HCT116 (cell line): Measurements from ENCODE around the gene C5orf22. TPM values are rescaled to one million over a fixed set of nuclear protein-coding genes. Genes with fewer than 3 reads are reported as not detected.

Experiments used
- ATAC-seq: fragments of 200-7000 bp; cut with Tn5 transposase; 2 replicates; pipeline ENCODE4 v1.9.1; 2020; ENCODE audit warnings: mild to moderate bottlenecking, moderate library complexity
- BruUV-seq: library from RNA; stranded (reverse); fragments of 400-500 nt; replicated peaks from 2 replicates; lab custom pipeline; 2021; lab: Mats Ljungman, UMichigan
- CTCF ChIA-PET: fragments of 300-600 bp; sonication (Branson Sonifier 250); formaldehyde crosslinking; loops from one replicate; lab custom pipeline; 2021; ENCODE audit warnings: antibody characterized with exemption; lab: Charles Lee
- POLR2A ChIA-PET: fragments of 300-600, 350-600 bp; sonication (Branson Sonifier 250); formaldehyde crosslinking; loops from one replicate; lab custom pipeline; 2021; ENCODE audit warnings: antibody characterized with exemption; lab: Charles Lee
- RAD21 ChIA-PET, 2 experiments: fragments of 300-600 bp; sonication (Branson Sonifier 250); formaldehyde crosslinking; loops; one replicate each; lab custom pipeline; 2023; ENCODE audit warnings: low total read pairs in 2 of 2; ENCODE audit not compliant: uncharacterized antibody in 2 of 2, unreplicated experiment in 2 of 2, low non-redundant PET in 1 of 2; lab: Charles Lee
- DNase-seq: peaks from one replicate; pipeline ENCODE4 v3.0.0-alpha.2; 2010; ENCODE audit warnings: low read depth, low spot score
- H2AFZ ChIP-seq: fragments of 200-600 bp; shearing (Covaris generic), sonication (generic); 2 replicates; pipeline ENCODE4 v1.6.1; 2017; ENCODE audit warnings: low read depth, mixed run types, mixed read lengths, antibody characterized with exemption, low read length; ENCODE audit not compliant: poor library complexity, severe bottlenecking
- H3K27ac ChIP-seq: 2 replicates; pipeline ENCODE4 v1.5.1; 2012; ENCODE audit warnings: low read depth, low read length
- H3K27me3 ChIP-seq: fragments of 200-600 bp; sonication (generic); 2 replicates; pipeline ENCODE4 v1.6.1; 2016; ENCODE audit warnings: mixed run types, low read length, mixed read lengths; ENCODE audit not compliant: insufficient read depth
- H3K36me3 ChIP-seq, 2 experiments: fragments of 200-500 bp in 1 of 2; fragments of 200-600 bp in 1 of 2; sonication (Bioruptor generic) in 1 of 2; sonication (generic) in 1 of 2; 2 replicates each; pipeline versions ENCODE4 v1.5.1 to v1.6.1; 2014 to 2016; ENCODE audit warnings: low read length in 2 of 2, inconsistent platforms in 1 of 2, mixed read lengths in 1 of 2, mixed run types in 1 of 2; ENCODE audit not compliant: insufficient read depth in 2 of 2, control insufficient read depth in 1 of 2
- H3K4me1 ChIP-seq, 2 experiments: fragments of 200-600 bp in 1 of 2; sonication (generic) in 1 of 2; 2 replicates each; pipeline versions ENCODE4 v1.5.1 to v1.6.1; 2012 to 2017; ENCODE audit warnings: low read length in 2 of 2, inconsistent platforms in 1 of 2, mild to moderate bottlenecking in 1 of 2, mixed read lengths in 1 of 2, mixed run types in 1 of 2, moderate library complexity in 1 of 2; ENCODE audit not compliant: insufficient read depth in 2 of 2, control insufficient read depth in 1 of 2
- H3K4me2 ChIP-seq: fragments of 200-600 bp; sonication (generic); 2 replicates; pipeline ENCODE4 v1.6.1; 2017; ENCODE audit warnings: mixed run types, low read length, mixed read lengths
- H3K4me3 ChIP-seq, 2 experiments: fragments of 200-600 bp in 1 of 2; sonication (generic) in 1 of 2; replicated peaks in 1 of 2; 2 replicates each; pipeline ENCODE4 v1.5.1; 2011 to 2016; ENCODE audit warnings: low read length in 2 of 2, control low read depth in 1 of 2, low read depth in 1 of 2, mild to moderate bottlenecking in 1 of 2, mixed read lengths in 1 of 2, mixed run types in 1 of 2
- H3K79me2 ChIP-seq: fragments of 200-600 bp; sonication (generic); 2 replicates; pipeline ENCODE4 v1.6.1; 2017; ENCODE audit warnings: mild to moderate bottlenecking, mixed run types, low read length, moderate library complexity, mixed read lengths; ENCODE audit not compliant: insufficient read depth
- H3K9ac ChIP-seq: fragments of 200-600 bp; sonication (generic); 2 replicates; pipeline ENCODE4 v1.6.1; 2016; ENCODE audit warnings: low read length, mixed read lengths
- H3K9me2 ChIP-seq: fragments of 200-600 bp; sonication (generic), shearing (Covaris generic); 2 replicates; pipeline ENCODE4 v1.6.1; 2017; ENCODE audit warnings: mixed run types, mild to moderate bottlenecking, moderate library complexity; ENCODE audit not compliant: insufficient read depth
- H3K9me3 ChIP-seq, 2 experiments: fragments of 200-500 bp in 1 of 2; fragments of 200-600 bp in 1 of 2; sonication (Bioruptor generic) in 1 of 2; sonication (generic) in 1 of 2; 2 replicates each; pipeline ENCODE4 v1.6.1; 2014 to 2017; ENCODE audit warnings: low read length in 2 of 2, mixed read lengths in 2 of 2, inconsistent platforms in 1 of 2, low read depth in 1 of 2, mild to moderate bottlenecking in 1 of 2, mixed run types in 1 of 2, moderate library complexity in 1 of 2; ENCODE audit not compliant: control insufficient read depth in 1 of 2, insufficient read depth in 1 of 2
- H4K20me1 ChIP-seq: fragments of 200-600 bp; sonication (generic), shearing (Covaris generic); 2 replicates; pipeline ENCODE4 v1.6.1; 2017; ENCODE audit warnings: mixed run types, mild to moderate bottlenecking, moderate library complexity; ENCODE audit not compliant: insufficient read depth
- CEBPB ChIP-seq: IDR thresholded peaks from 2 replicates; pipeline ENCODE4 v1.6.1; 2012; ENCODE audit warnings: low read depth
- ELF1 ChIP-seq: IDR thresholded peaks from 2 replicates; pipeline ENCODE4 v1.6.1; 2012; ENCODE audit warnings: low read depth, borderline replicate concordance
- EZH2 ChIP-seq: fragments of 200-600 bp; sonication (generic); IDR thresholded peaks from 2 replicates; pipeline ENCODE4 v1.6.1; 2017; ENCODE audit warnings: antibody characterized with exemption, mixed run types
- EZH2phosphoT487 ChIP-seq: fragments of 200-600 bp; IDR thresholded peaks from 2 replicates; pipeline ENCODE4 v1.6.1; 2018; ENCODE audit warnings: antibody characterized with exemption, borderline replicate concordance
- FOSL1 ChIP-seq: IDR thresholded peaks from 2 replicates; pipeline ENCODE4 v1.6.1; 2012; ENCODE audit warnings: low read depth
- RAD21 ChIP-seq: IDR thresholded peaks from 2 replicates; pipeline ENCODE4 v1.6.1; 2012; ENCODE audit warnings: low read depth, mild to moderate bottlenecking
- SP1 ChIP-seq: IDR thresholded peaks from 2 replicates; pipeline ENCODE4 v1.6.1; 2012; ENCODE audit warnings: low read depth
- TCF7L2 ChIP-seq: IDR thresholded peaks from 2 replicates; pipeline ENCODE4 v1.7.0; 2011; ENCODE audit warnings: borderline replicate concordance, inconsistent platforms; ENCODE audit not compliant: insufficient read depth, insufficient read length; ENCODE audit errors: extremely low read depth
- YY1 ChIP-seq: IDR thresholded peaks from 2 replicates; pipeline ENCODE4 v1.6.1; 2011; ENCODE audit warnings: low read length, low read depth, moderate library complexity, mild to moderate bottlenecking; ENCODE audit not compliant: insufficient replicate concordance; ENCODE audit errors: extremely low read depth
- ZFX ChIP-seq: fragments of 450-650 bp; IDR thresholded peaks from 2 replicates; pipeline ENCODE4 v1.6.1; 2017
- intact Hi-C: fragments of 100-400 bp; cut with micrococcal nuclease; formaldehyde crosslinking; loops from 2 replicates; pipeline ENCODE4 v1.10.0; 2022
- total RNA-seq: library from RNA; stranded (reverse); gene quantifications from one replicate; pipeline ENCODE4 v1.2.1, GENCODE V29; 2021; ENCODE audit not compliant: unreplicated experiment
- TF ChIP-seq, protein P1 (sequence below): IDR thresholded peaks from 2 replicates; pipeline ENCODE4 v1.6.1; 2012; ENCODE audit warnings: low read depth
- TF ChIP-seq, protein P2 (sequence below): IDR thresholded peaks from 2 replicates; pipeline ENCODE4 v1.6.1; 2012
- TF ChIP-seq, protein P3 (sequence below): IDR thresholded peaks from 2 replicates; pipeline ENCODE4 v1.6.1; 2012
- TF ChIP-seq, protein P4 (sequence below), 3 experiments: fragments of 200-600 bp in 1 of 3; sonication (generic) in 1 of 3; IDR thresholded peaks in 2 of 3; conservative IDR thresholded peaks in 1 of 3; 2 replicates each; pipeline ENCODE4 v1.5.1; 2012 to 2017; ENCODE audit warnings: low read depth in 2 of 3, low read length in 2 of 3, antibody characterized with exemption in 1 of 3, borderline replicate concordance in 1 of 3, control low read depth in 1 of 3, mild to moderate bottlenecking in 1 of 3, mixed read lengths in 1 of 3, mixed run types in 1 of 3, moderate library complexity in 1 of 3; ENCODE audit not compliant: insufficient read depth in 1 of 3

C5orf22 gene
- total RNA-seq, 1 experiment from 2014 or later = 22.9 TPM

DNA sequence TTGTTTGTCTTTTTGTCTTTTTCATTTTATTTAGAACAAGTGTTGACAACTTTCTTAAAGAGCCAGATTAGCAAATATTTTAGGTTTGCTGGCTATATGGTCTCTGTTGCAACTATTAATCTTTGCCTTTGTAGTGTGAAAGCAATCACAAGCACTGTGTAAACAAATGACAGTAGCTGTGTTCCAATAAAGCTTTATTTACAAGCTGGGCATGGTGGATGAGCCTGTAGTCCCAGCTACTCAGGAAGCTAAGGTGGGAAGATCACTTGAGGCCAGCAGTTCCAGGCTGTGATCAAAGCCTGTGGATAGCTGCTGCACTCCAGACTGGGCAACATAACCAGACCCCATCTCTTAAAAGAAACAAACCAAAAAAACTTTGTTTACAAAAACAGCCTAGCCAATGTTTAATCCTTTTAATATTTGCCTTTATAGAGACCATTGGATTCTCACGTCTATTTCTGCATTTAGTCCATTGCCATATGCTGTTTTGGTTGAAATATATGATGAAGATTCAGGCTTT, 2.5 kb downstream of the C5orf22 start (continued):
- TF ChIP-seq, protein P1, sequence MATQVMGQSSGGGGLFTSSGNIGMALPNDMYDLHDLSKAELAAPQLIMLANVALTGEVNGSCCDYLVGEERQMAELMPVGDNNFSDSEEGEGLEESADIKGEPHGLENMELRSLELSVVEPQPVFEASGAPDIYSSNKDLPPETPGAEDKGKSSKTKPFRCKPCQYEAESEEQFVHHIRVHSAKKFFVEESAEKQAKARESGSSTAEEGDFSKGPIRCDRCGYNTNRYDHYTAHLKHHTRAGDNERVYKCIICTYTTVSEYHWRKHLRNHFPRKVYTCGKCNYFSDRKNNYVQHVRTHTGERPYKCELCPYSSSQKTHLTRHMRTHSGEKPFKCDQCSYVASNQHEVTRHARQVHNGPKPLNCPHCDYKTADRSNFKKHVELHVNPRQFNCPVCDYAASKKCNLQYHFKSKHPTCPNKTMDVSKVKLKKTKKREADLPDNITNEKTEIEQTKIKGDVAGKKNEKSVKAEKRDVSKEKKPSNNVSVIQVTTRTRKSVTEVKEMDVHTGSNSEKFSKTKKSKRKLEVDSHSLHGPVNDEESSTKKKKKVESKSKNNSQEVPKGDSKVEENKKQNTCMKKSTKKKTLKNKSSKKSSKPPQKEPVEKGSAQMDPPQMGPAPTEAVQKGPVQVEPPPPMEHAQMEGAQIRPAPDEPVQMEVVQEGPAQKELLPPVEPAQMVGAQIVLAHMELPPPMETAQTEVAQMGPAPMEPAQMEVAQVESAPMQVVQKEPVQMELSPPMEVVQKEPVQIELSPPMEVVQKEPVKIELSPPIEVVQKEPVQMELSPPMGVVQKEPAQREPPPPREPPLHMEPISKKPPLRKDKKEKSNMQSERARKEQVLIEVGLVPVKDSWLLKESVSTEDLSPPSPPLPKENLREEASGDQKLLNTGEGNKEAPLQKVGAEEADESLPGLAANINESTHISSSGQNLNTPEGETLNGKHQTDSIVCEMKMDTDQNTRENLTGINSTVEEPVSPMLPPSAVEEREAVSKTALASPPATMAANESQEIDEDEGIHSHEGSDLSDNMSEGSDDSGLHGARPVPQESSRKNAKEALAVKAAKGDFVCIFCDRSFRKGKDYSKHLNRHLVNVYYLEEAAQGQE = no peak

DNA sequence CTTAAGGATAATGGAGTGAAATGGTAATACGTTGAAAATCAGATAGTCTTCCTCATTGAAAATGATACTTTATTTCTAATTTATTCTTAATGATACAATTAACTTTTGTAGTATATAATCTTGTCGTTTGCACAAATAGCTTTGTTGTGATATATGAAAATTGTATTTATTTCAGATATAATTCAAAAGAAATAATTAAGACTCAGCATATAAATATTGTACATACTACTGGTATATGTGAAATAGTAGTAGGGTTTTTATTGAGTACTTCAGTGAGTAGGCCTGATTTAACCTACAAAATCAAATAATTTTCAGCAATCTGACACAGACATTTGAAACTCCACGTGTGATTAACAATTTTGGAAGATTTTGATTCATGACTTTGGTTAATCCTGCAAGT, 4.8 kb downstream of the C5orf22 start:
- H3K36me3 ChIP-seq = peaks cover 38 to 53% of the 10 kb centered on the region in 2 experiments
- CTCF ChIA-PET = no interaction called here
- H3K27ac ChIP-seq = no peak overlapping the region

More for the DNA sequence above, 4.8 kb downstream of the C5orf22 start:
- no peak overlapping the region for H3K9ac ChIP-seq
- no peaks in the 10 kb centered on the region for H3K9me3 ChIP-seq
- RAD21 ChIA-PET = no interaction called here
- peaks cover 7 to 9% of the 10 kb centered on the region in 2 experiments; a peak in 2 of 4 replicates for H3K4me1 ChIP-seq
- no peak overlapping the region for H3K4me2 ChIP-seq
- H3K27me3 ChIP-seq = no peaks in the 10 kb centered on the region
- TF ChIP-seq, protein P2, sequence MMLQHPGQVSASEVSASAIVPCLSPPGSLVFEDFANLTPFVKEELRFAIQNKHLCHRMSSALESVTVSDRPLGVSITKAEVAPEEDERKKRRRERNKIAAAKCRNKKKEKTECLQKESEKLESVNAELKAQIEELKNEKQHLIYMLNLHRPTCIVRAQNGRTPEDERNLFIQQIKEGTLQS = no peak
- TF ChIP-seq CEBPB = no peak
- TF ChIP-seq, protein P3, sequence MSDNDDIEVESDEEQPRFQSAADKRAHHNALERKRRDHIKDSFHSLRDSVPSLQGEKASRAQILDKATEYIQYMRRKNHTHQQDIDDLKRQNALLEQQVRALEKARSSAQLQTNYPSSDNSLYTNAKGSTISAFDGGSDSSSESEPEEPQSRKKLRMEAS = no peak
- TF ChIP-seq TCF7L2 = no peak
- TF ChIP-seq SP1 = no peak
- no peak for TF ChIP-seq FOSL1
- TF ChIP-seq YY1 = no peak
- no peak for TF ChIP-seq RAD21
- no peak for TF ChIP-seq EZH2phosphoT487
- no peak for TF ChIP-seq ELF1
- TF ChIP-seq, protein P4, sequence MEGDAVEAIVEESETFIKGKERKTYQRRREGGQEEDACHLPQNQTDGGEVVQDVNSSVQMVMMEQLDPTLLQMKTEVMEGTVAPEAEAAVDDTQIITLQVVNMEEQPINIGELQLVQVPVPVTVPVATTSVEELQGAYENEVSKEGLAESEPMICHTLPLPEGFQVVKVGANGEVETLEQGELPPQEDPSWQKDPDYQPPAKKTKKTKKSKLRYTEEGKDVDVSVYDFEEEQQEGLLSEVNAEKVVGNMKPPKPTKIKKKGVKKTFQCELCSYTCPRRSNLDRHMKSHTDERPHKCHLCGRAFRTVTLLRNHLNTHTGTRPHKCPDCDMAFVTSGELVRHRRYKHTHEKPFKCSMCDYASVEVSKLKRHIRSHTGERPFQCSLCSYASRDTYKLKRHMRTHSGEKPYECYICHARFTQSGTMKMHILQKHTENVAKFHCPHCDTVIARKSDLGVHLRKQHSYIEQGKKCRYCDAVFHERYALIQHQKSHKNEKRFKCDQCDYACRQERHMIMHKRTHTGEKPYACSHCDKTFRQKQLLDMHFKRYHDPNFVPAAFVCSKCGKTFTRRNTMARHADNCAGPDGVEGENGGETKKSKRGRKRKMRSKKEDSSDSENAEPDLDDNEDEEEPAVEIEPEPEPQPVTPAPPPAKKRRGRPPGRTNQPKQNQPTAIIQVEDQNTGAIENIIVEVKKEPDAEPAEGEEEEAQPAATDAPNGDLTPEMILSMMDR (IDR thresholded peaks at IDR 0.05 in 2 of 3, conservative IDR thresholded peaks at IDR 0.05 in 1 of 3; ENCODE audit: borderline replicate concordance in 1 of 3, insufficient read depth in 1 of 3, low read depth in 2 of 3, low read length in 2 of 3) = no peak
- TF ChIP-seq EZH2 = no peak
- TF ChIP-seq ZFX = no peak
- no peak overlapping the region for H3K4me3 ChIP-seq
- ATAC-seq (no peak), DNase-seq (no peak)
- no peak overlapping the region for H2AFZ ChIP-seq
- POLR2A ChIA-PET = no interaction called here
- BruUV-seq = no TSS peak
- intact Hi-C loops = no loop called here
- no peaks in the 10 kb centered on the region for H4K20me1 ChIP-seq
- no peaks in the 10 kb centered on the region for H3K9me2 ChIP-seq
- H3K79me2 ChIP-seq = peaks cover 42% of the 10 kb centered on the region
